GM12875 (cell line): ENCODE data around the gene EPB41L4A.
"Not testable (repeated sequence)": the region's sequence is repeated elsewhere in the genome, so short reads cannot be mapped to it uniquely, and the experiment has no call there.

Experiments used
- H3K4me3 ChIP-seq: one replicate; pipeline ENCODE4 v1.5.1; 2011; ENCODE audit warnings: low read depth, low read length, control low read depth
- CTCF ChIP-seq: IDR thresholded peaks from 2 replicates; pipeline ENCODE4 v1.5.1; 2011; ENCODE audit warnings: low read depth, mild to moderate bottlenecking, control low read depth, inconsistent platforms, low read length, moderate library complexity, borderline replicate concordance; ENCODE audit not compliant: insufficient read depth

Gene EPB41L4A

GRCh38 chr5:112372543-112372942, 46.5 kb downstream of the EPB41L4A start:
- no peak for TF ChIP-seq CTCF
- no peak overlapping the region for H3K4me3 ChIP-seq

GRCh38 chr5:112371067-112371466, 48.0 kb downstream of the EPB41L4A start:
- TF ChIP-seq CTCF = no peak
- H3K4me3 ChIP-seq = no peak overlapping the region

- H3K4me3 ChIP-seq = no peak overlapping the region
- no peak for TF ChIP-seq CTCF
Measured at GRCh38 chr5:112367400-112367799, 51.7 kb downstream of the EPB41L4A start.

GRCh38 chr5:112366987-112367386, 52.1 kb downstream of the EPB41L4A start:
- peak; percentile 57; the same call in 1 of the 2 replicates for TF ChIP-seq CTCF

GRCh38 chr5:112360740-112361139, 58.3 kb downstream of the EPB41L4A start:
- not testable (repeated sequence) for H3K4me3 ChIP-seq

More at GRCh38 chr5:112366987-112367386, 52.1 kb downstream of the EPB41L4A start:
- no peak overlapping the region for H3K4me3 ChIP-seq

GRCh38 chr5:112356178-112356956, 62.7 kb downstream of the EPB41L4A start:
- TF ChIP-seq CTCF = no peak
- H3K4me3 ChIP-seq = no peak overlapping the region

- no peak overlapping the region for H3K4me3 ChIP-seq
- no peak for TF ChIP-seq CTCF
Measured at GRCh38 chr5:112355058-112355685, 63.9 kb downstream of the EPB41L4A start.
